ENCODE results near the gene OR5T2. TPM values are rescaled to one million over a fixed set of nuclear protein-coding genes. Genes with fewer than 3 reads are reported as not detected.

OR5T2 gene
- total RNA-seq, 1 experiment from 2014 or later, result not detected

GRCh38 chr11:56188602-56189001 is 45.5 kb downstream of the OR5T2 start:
- no peak for TF ChIP-seq CREM (CRISPR knock-in tag; IDR thresholded peaks at IDR 0.05)
- no peak for TF ChIP-seq NFYB (CRISPR knock-in tag; conservative IDR thresholded peaks at IDR 0.05; ENCODE audit: low read depth)
- no peak for TF ChIP-seq ZNF416 (CRISPR knock-in tag; IDR thresholded peaks at IDR 0.05)
- no peak for TF ChIP-seq ARID4B (CRISPR knock-in tag; IDR thresholded peaks at IDR 0.05; ENCODE audit: borderline replicate concordance)
- TF ChIP-seq ELF4 (CRISPR knock-in tag; IDR thresholded peaks at IDR 0.05; ENCODE audit: low read depth), result no peak
- no peak for TF ChIP-seq PREB (CRISPR knock-in tag; IDR thresholded peaks at IDR 0.05; ENCODE audit: borderline replicate concordance)
- TF ChIP-seq FOXK1 (CRISPR knock-in tag; IDR thresholded peaks at IDR 0.05), result no peak
- no peak for TF ChIP-seq ZNF121 (CRISPR knock-in tag; IDR thresholded peaks at IDR 0.05)
- H3K4me1 Mint-ChIP-seq, result peaks cover 6% of the 10 kb centered on the region; the same call in 1 of the 2 replicates
- no peaks in the 10 kb centered on the region for H3K36me3 Mint-ChIP-seq
- H3K9me3 Mint-ChIP-seq, result peaks cover 11% of the 10 kb centered on the region; the same call in 1 of the 2 replicates
- no peak overlapping the region for H3K27ac Mint-ChIP-seq
- ChIA-PET POLR2A (no interaction called here), CTCF (no interaction called here)
- no peaks in the 10 kb centered on the region; the same call in 1 of the 2 replicates for H3K27me3 Mint-ChIP-seq (ENCODE audit: low read depth)
- ATAC-seq (no peak), DNase-seq (ENCODE audit: low spot score) (no peak)
- H3K4me3 Mint-ChIP-seq, result no peak overlapping the region

GRCh38 chr11:56183459-56183858 is 50.6 kb downstream of the OR5T2 start:
- no peak overlapping the region for H3K4me3 Mint-ChIP-seq
- CTCF ChIA-PET, result no interaction called here
- peaks cover 6% of the 10 kb centered on the region for H3K36me3 Mint-ChIP-seq

More at GRCh38 chr11:56183459-56183858, 50.6 kb downstream of the OR5T2 start:
- peaks cover 27% of the 10 kb centered on the region for H3K9me3 Mint-ChIP-seq
- no peak for ATAC-seq
- no peak overlapping the region for H3K27ac Mint-ChIP-seq
- POLR2A ChIA-PET, result no interaction called here
- TF ChIP-seq ZBTB21 (CRISPR knock-in tag; IDR thresholded peaks at IDR 0.05; ENCODE audit: borderline replicate concordance) (no peak), ERG (CRISPR knock-in tag; IDR thresholded peaks at IDR 0.05) (no peak), SOX15 (CRISPR knock-in tag; IDR thresholded peaks at IDR 0.05) (no peak), ZNF512 (CRISPR knock-in tag; IDR thresholded peaks at IDR 0.05; ENCODE audit: borderline replicate concordance) (no peak), ZNF317 (CRISPR knock-in tag; IDR thresholded peaks at IDR 0.05; ENCODE audit: borderline replicate concordance, low read depth) (no peak), ZNF138 (CRISPR knock-in tag; conservative IDR thresholded peaks at IDR 0.05) (no peak), PRDM15 (CRISPR knock-in tag; IDR thresholded peaks at IDR 0.05) (no peak), ZNF232 (CRISPR knock-in tag; IDR thresholded peaks at IDR 0.05) (no peak), ZNF219 (CRISPR knock-in tag; IDR thresholded peaks at IDR 0.05; ENCODE audit: borderline replicate concordance) (no peak), JUN (CRISPR knock-in tag; IDR thresholded peaks at IDR 0.05) (no peak), CREB1 (CRISPR knock-in tag; IDR thresholded peaks at IDR 0.05) (no peak), SMAD3 (CRISPR knock-in tag; IDR thresholded peaks at IDR 0.05; ENCODE audit: borderline replicate concordance) (no peak)
- H3K27me3 Mint-ChIP-seq (ENCODE audit: low read depth), result no peaks in the 10 kb centered on the region; the same call in 1 of the 2 replicates
- DNase-seq (ENCODE audit: low spot score), result no peak
- H3K4me1 Mint-ChIP-seq, result no peaks in the 10 kb centered on the region
